WERI-Rb-1 (cell line): ENCODE data around the gene PELI2.

Source experiments
- DNase-seq: peaks from one replicate; pipeline ENCODE4 v3.0.0-alpha.2; 2020
- H3K27ac ChIP-seq: fragments of 250-450 bp; sonication (Bioruptor Pico); 2 replicates; pipeline ENCODE4 v1.5.1; 2020; ENCODE audit warnings: mild to moderate bottlenecking, moderate library complexity
- H3K27me3 ChIP-seq: fragments of 250-450 bp; sonication (Bioruptor Pico); 2 replicates; pipeline ENCODE4 v1.5.1; 2021; ENCODE audit warnings: mild to moderate bottlenecking, low read depth, moderate library complexity; ENCODE audit not compliant: insufficient read depth, severe bottlenecking
- H3K36me3 ChIP-seq: fragments of 250-450 bp; sonication (Bioruptor Pico); 2 replicates; pipeline ENCODE4 v1.5.1; 2020; ENCODE audit warnings: mild to moderate bottlenecking, moderate library complexity
- H3K4me3 ChIP-seq: 2 replicates; pipeline ENCODE4 v1.5.1; 2011; ENCODE audit warnings: low read depth, mild to moderate bottlenecking, control low read depth, low read length
- H3K9me3 ChIP-seq: fragments of 250-450 bp; sonication (Bioruptor Pico); 2 replicates; pipeline ENCODE4 v1.5.1; 2021; ENCODE audit warnings: mild to moderate bottlenecking, moderate library complexity; ENCODE audit not compliant: severe bottlenecking
- CTCF ChIP-seq: IDR thresholded peaks from 2 replicates; pipeline ENCODE4 v1.5.1; 2011; ENCODE audit warnings: low read depth, mild to moderate bottlenecking, control low read depth, inconsistent platforms, low read length

The PELI2 gene

GRCh38 chr14:56248442-56248841 is 130.2 kb downstream of the PELI2 start:
- no peak for DNase-seq
- no peak for TF ChIP-seq CTCF
- H3K27ac ChIP-seq, result no peak overlapping the region
- H3K4me3 ChIP-seq, result no peak overlapping the region
- no peaks in the 10 kb centered on the region; the same call in 1 of the 2 replicates for H3K36me3 ChIP-seq
- H3K9me3 ChIP-seq, result no peaks in the 10 kb centered on the region
- no peaks in the 10 kb centered on the region for H3K27me3 ChIP-seq

- Histone ChIP-seq H3K27me3 (no peaks in the 10 kb centered on the region), H3K36me3 (no peaks in the 10 kb centered on the region), H3K27ac (no peak overlapping the region), H3K9me3 (no peaks in the 10 kb centered on the region), H3K4me3 (no peak overlapping the region)
- DNase-seq, result no peak
- TF ChIP-seq CTCF, result no peak
These were observed 142.8 kb downstream of the PELI2 start for GRCh38 chr14:56261046-56261445.

- H3K4me3 ChIP-seq, result no peak overlapping the region
- no peaks in the 10 kb centered on the region for H3K9me3 ChIP-seq
- no peaks in the 10 kb centered on the region for H3K27me3 ChIP-seq
- H3K27ac ChIP-seq, result no peak overlapping the region
- TF ChIP-seq CTCF, result no peak
- DNase-seq, result no peak
- no peaks in the 10 kb centered on the region for H3K36me3 ChIP-seq
These were observed 144.3 kb downstream of the PELI2 start for GRCh38 chr14:56262530-56262929.

GRCh38 chr14:56268039-56268438 is 149.8 kb downstream of the PELI2 start:
- no peak for TF ChIP-seq CTCF
- Histone ChIP-seq H3K4me3 (no peak overlapping the region), H3K27ac (no peak overlapping the region), H3K27me3 (no peaks in the 10 kb centered on the region), H3K9me3 (no peaks in the 10 kb centered on the region), H3K36me3 (no peaks in the 10 kb centered on the region)
- DNase-seq, result no peak

GRCh38 chr14:56268673-56269072 is 150.5 kb downstream of the PELI2 start:
- no peak for DNase-seq
- Histone ChIP-seq H3K4me3 (no peak overlapping the region), H3K36me3 (no peaks in the 10 kb centered on the region), H3K27me3 (no peaks in the 10 kb centered on the region), H3K27ac (no peak overlapping the region), H3K9me3 (no peaks in the 10 kb centered on the region)
- no peak for TF ChIP-seq CTCF

GRCh38 chr14:56270921-56271320 is 152.7 kb downstream of the PELI2 start:
- TF ChIP-seq CTCF, result no peak
- H3K27ac ChIP-seq, result no peak overlapping the region
- no peak for DNase-seq
- no peak overlapping the region for H3K4me3 ChIP-seq
- no peaks in the 10 kb centered on the region for H3K9me3 ChIP-seq
- no peaks in the 10 kb centered on the region for H3K27me3 ChIP-seq
- no peaks in the 10 kb centered on the region for H3K36me3 ChIP-seq
